ENCODE data around the gene RHOD.

RHOD gene

GRCh38 chr11:67056267-67057204 lies at the start of gene RHOD:
RHOD (plus strand) TSS chr11:67056847; CDS start chr11:67056903, 56 bp downstream.
- DNase-seq (ENCODE audit: low spot score), result no peak

DNA sequence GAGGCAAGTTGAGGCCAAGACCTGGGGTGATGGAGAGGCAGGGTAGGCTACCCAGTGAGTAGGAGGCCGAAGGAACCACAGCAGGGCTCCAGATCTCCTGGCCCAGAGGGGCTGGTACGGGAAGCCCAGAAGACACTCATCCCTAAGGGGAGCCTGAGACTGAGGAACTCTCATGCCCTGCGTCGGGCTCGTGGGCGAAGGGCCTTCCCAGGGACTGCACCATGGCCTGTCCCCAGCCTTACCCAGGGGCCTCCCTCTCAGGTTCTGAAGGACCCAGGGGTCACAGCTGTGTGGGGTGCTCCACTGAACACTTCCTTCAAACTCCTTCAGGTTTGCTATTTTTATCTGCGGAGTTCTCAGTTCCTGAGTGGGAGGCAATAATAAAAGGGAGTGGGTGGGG lies 49.5 kb upstream of the RHOD start:
- DNase-seq (ENCODE audit: low spot score), result no peak

- no peak for DNase-seq (ENCODE audit: low spot score)
Observed at GRCh38 chr11:67010296-67010905, 46.2 kb upstream of the RHOD start.

DNA sequence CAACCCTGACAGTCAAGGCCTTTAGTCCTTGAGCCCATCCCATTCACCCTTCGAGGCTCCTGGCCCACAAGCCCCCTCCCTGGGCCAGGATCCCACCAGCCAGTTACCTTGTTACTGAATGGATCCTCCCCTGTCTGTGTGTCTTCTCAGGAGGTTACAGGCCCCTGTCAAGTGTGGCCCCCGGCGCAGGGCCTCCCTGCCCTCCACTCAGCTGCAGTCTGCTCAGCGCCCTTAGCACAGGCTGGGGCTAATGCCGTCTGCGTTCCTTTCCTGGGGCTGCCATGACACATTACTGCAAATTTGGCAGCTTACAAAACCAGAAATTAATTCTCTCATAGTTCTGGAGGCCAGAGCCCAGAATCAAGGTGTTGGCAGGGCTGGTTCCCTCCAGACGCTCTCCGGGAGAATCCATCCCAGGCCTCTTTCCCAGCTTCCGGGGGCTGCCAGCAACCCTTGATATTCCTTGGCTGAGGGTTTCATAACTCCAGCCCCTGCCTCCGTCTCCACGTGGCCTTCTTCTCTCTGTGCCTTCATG lies 43.1 kb upstream of the RHOD start:
- DNase-seq (ENCODE audit: low spot score), result no peak

DNA sequence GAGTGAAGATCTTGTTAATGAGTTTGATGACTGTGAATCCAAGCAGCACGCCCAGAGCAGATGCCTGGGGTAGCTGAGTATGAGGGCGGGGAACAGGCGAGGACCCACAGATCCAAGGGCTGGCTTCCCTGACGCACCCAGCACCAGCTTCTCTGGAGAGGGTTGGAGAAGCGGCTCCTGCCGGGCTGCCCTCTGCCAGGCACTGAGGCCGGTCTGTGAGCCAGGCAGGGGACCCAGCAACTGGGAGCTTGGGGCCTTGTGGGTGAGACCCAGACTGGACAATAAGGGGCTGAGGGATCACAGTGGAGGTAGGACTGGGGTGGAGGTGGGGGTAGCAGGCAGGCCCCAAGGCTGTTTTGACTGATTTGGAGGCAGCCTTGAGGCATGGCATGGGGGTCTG lies 42.3 kb upstream of the RHOD start:
- DNase-seq (ENCODE audit: low spot score), result no peak

DNA sequence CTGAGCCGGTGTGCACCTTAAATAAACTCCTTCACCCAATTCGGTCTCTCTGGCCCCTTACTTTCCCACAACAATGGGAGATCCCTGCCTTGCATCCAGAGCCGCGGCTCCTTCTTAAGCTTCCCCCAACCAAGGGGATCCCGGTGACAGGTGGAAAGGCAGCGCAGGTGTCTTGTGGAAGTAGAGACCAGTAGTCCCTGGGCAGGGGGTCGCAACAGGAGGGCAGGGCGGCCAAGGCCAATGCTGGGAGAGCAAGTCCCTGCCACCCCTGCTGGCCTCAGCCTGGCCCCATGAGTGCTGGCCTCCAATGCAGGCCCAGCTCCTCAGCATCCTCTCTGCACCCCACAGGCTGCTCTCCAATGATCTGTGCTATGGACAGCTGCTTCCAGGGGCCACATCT lies 41.6 kb upstream of the RHOD start:
- no peak for DNase-seq (ENCODE audit: low spot score)

DNA sequence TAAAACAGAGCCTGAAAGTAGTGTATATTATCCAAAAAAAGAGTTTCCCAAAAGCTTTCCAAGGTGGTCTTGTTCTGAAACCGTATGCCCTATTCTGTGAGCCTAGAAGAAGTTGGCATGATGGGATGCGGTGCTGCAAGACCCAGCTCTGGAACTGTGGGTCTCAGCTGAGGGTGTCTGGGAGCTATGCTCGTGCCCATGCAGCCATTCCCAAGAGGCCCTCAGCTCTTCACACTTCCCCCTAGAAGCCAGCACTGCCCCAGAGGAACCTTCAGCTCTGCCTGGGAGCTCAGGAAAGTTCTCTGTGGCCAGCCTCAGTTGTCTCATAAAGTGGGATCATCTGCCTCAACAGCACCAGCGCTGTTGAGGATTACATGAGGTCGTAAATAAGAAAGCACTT lies 40.1 kb upstream of the RHOD start:
- DNase-seq (ENCODE audit: low spot score), result no peak

GRCh38 chr11:67020949-67021348 lies 35.7 kb upstream of the RHOD start:
- DNase-seq (ENCODE audit: low spot score), result peak; percentile 43

GRCh38 chr11:67022341-67022933 lies 34.2 kb upstream of the RHOD start:
- DNase-seq (ENCODE audit: low spot score), result no peak

DNA sequence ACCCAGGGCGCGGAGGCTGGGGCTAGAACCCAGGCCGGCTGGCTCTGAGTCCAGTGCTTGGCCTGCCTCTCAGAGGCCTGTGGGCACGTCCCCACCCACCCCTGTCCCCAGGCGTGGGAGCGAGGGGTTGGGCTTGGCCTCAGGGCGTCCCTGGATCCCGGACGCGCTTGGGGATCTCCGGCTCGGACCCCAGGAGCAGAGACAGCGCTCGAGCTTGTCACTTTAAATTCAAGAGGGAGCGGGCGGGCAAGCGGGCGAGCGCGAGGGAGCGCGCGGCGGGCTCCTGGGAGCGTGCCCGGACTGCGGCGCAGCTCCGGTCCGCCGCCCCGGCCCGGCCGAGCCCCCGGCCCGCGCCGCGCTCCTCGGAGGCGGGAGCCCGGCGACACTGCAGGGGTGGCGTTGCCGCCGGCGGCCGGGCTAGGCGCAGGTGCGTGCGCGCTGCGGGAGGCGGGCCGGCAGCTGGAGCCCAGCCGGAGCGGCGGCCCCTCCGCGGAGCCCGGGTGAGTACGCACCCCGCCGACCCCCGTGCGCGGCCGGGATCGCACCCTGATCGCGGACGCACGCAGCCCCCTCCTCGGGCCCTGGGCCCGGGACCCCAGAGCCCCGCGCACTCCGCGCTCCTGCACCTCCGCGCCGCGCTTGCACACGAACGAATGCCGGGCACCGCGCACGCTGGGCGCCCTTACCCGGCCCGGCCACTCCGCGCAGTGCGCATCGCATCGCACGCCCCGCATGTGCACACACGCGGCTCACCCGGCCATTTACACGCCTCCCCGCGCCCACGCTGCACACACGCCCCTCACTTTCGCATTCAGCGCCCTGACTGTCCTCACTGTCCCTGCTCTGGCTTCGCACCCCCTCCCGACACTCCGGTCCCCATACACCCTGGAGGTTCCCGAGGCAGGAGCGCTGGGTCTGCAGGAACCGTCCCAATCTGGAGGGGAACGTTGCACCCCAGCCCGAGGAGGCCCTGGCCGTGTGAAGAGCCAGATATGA lies 33.4 kb upstream of the RHOD start, which contains the start of gene SYT12:
Gene SYT12, plus strand, starts transcription at position 174 of the 996 bp plus-strand sequence. CDS start 7,011 bp downstream, outside the sequence.
- DNase-seq (ENCODE audit: low spot score), result no peak

- DNase-seq (ENCODE audit: low spot score), result no peak
Observed at GRCh38 chr11:67023957-67024353, 32.7 kb upstream of the RHOD start.

DNA sequence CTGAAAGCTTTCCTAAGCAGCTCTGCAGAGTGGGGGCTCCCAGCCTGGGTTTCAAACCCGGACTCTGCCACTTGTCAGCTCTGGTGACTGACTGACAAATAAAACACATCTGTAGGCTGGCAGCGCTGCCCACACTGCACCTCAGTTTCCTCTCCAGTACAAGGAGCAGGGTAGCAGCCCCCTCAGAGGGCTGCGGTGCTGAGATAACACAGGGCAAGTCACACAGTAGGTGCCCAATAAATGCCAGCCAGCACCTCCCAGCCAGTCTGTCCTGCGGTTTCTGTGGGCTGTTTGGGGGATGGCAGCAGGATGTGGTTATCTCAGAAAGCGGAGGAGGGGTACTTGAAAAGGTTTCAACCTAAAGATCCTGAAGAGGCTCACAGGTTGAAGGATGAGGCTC lies 32.2 kb upstream of the RHOD start:
- peak; percentile 55 for DNase-seq (ENCODE audit: low spot score)

DNA sequence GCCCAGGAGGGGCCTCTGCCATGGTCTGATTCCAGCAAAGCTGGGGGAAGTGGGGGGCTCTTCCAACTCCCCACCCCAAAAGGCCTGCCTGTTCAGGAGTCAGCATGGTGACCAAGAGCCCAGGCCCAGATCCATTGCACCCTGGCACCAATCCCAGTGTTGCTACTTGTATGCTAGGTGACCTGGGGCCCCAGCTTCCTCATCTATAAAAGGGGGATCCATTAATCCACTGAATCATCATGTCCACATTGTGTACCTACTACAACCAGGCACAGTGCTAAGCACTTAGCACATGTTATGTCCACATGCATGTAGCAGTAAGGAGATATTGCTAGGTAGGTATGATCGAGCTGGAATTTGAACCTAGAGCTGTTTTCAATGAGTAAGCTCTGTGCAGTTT lies 31.7 kb upstream of the RHOD start:
- no peak for DNase-seq (ENCODE audit: low spot score)

DNA sequence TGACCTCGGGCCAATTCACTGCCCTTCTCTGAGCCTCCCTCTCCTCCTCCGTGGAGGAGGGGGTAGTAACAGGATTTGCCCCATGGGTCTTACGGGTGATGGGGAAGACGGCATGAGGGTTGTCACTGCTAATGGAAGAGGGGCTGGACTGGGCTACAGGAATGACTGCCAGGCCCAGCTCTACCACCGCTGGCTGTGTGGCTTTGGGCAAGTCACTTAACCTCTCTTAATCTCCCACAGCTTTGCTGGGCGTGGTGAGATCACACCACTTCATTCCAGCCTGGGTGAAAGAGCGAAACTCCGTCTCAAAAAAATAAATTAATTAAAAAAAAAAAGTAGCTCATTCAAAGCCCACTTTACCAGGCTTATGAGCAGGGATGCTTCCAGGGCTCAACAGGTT lies 30.9 kb upstream of the RHOD start:
- no peak for DNase-seq (ENCODE audit: low spot score)

GRCh38 chr11:67026941-67027340 lies 29.7 kb upstream of the RHOD start:
- no peak for DNase-seq (ENCODE audit: low spot score)

- no peak for DNase-seq (ENCODE audit: low spot score)
Observed at GRCh38 chr11:67027483-67027930, 29.1 kb upstream of the RHOD start.

DNA sequence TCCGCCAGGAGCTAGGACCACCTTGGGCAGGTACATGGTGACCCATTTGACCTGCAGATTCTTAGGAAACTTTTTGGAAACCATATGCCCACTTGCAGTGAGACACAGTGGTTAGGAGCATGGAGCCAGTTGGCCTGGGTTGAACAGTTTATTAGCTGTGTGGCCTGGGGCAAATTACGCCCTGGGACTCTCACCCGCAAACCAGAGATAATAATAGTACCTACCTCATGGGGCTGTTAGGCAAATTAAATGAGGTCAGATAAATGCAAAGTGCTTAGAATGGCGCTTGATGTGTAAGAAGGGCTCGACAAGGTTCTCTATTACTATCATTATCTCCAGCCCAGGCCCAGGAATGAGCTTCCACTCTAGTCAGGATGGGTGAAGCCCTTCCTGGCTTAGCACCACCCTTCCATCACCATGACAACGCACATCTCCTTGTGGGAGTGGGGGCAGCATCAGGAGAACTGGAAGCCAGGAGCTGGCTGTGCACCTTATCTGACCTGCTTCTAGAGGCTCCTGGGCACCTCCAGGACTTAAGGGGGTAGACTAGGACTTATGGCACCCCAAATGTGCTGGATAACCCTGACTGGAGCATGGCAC lies 28.6 kb upstream of the RHOD start:
- DNase-seq (ENCODE audit: low spot score), result no peak

- DNase-seq (ENCODE audit: low spot score), result no peak
Observed at GRCh38 chr11:67029146-67029545, 27.5 kb upstream of the RHOD start.

DNA sequence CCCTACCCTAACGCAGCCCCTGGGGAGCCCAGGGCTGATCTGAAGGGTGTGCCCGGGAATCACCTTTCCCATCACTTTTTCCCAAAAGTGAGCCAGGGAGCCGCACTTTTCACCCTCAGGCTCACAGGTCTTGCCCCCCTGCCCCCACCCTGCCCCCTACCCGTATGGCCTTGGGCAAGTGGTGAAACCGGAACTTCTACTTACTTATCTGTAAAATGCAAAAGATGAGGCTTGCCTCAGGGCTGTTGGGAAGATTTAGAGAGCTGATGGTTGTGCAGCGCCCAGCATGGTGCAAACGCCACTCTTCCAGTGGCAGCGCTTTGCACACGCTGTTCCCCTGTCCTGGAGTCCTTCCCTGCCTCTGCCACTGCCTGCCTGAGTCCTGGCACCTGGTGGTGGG lies 25.7 kb upstream of the RHOD start:
- no peak for DNase-seq (ENCODE audit: low spot score)

DNA sequence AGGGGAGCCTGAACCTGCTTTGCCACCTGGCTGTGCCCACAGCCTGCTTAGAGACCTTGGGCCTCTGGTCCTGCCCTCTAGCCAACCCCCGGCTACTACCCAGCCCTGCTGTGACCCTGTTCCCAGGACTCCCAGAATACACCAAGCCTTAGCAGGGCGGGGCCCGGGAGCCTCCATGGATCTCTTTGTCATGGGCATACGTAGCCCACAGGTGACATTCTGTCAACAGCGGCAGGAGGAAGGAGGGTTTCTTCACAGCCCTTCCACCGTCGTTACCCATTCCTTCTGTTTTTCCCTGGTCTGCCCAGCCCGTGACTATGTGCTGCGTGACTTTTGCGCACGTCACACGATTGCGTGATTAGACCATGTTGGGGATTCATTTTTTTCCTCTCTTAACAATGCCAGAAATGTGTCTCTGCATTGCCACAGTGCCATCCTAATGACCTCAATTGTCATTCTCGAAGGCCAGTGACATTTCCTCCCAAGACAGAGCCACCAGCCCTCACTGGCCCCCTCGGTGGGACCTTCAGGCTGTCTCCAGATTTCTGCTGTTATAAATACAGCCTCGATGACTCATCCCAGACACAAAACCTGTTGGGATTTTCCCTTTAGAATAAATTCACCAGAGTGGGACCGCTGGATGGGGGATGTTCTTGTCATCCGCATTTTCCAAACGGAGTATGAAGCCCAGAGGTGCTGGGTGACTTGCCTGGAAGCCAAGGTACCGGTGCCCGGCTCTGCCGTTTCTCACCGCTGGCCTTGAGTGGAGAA lies 24.7 kb upstream of the RHOD start:
- no peak for DNase-seq (ENCODE audit: low spot score)
